GM21529 (cell line): ENCODE data around the gene EPHA2.
"Not testable (repeated sequence)": the region's sequence is repeated elsewhere in the genome, so short reads cannot be mapped to it uniquely, and the experiment has no call there.

Experiments
- ATAC-seq: cut with Tn5 transposase; IDR thresholded peaks from one replicate; pipeline ENCODE4 v1.9.1; 2021; ENCODE audit not compliant: unreplicated experiment

The EPHA2 gene

DNA sequence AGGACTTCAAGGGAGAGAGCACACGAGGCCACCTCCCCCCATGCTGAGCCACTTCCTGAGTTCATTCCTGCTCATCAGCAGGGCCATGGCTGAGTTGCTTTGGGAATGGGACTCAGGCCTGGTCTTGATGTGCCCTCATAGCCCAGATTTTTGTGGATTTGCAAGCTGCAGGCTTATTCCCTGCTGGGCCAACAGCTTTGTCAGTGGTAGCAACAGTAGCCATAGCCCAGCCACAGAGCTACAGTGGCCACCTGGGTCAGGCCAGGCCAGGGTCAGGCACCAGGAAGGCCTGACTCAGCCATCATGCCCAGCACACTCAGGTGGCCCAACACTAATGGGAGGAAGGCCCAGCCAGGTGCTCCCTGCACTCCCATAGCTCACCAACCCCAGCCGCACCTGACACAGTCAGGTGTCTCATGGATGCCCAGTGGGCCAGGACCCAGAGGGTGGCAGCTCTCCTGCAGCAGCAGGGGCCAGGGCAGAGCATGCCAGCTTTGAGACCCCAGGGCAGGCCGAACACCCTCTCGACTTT lies 33.5 kb downstream of the EPHA2 start:
- ATAC-seq = no peak

DNA sequence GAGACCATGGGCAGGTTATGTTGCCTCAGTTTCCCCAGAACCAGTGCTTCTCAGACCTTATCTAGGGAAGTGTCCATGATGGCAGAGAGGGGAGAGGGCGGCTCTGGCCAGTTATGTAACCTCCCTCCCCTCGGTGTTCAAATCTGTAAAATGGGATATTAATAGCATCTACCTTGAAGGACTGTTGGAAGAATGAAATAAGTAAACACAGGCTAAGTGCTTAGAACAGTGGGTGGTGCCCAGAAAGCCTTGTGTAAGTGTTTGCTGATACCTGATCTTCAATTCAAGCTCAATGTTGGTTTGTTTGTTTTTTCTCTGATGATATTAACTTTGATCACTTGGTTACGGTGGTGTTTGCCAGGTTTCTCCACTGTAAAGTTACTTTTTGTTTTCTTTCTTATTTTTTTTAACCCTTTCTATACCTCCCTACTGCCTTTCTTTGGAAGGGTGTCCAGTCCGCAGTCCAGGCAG lies 34.9 kb downstream of the EPHA2 start:
- no peak for ATAC-seq

DNA sequence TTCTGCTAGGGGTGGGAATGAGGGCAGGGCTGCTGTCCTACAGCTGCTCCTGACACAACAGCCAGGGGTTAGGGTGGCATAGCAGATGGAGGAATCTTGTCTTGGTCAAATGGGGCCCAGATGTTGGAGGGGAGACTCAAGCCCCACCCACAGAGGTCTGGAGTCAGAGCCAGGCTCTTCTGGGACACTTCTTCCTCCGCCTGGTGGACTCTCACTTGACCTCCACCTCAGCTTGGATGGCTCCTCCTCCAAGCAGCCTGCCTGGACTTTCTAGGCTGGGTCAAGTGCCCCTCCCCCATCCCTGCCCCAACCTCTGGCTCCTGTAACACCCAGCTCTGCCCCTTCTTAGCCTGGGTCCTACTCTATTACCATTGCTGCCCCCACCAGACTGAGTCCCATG lies 35.5 kb downstream of the EPHA2 start:
- no peak for ATAC-seq

DNA sequence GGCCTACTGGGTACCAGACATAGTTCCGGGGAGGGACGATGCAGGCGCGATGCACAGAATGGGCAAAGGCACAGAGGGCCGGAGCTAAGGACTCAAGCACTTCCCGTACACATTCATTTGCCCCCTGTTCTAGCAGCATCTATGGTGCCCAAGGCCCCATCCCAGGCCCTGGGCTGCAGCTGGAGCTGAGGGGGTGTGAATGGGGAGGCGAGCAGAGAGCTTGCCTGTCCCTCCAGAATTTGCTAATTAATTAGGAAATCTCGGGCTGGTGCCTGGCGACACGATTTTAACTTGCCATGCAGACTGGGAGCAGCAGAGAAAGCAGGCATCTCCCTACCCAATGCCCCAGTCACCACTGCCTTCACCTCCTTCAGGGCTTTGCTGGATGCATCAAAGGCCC lies 35.9 kb downstream of the EPHA2 start:
- no peak for ATAC-seq

DNA sequence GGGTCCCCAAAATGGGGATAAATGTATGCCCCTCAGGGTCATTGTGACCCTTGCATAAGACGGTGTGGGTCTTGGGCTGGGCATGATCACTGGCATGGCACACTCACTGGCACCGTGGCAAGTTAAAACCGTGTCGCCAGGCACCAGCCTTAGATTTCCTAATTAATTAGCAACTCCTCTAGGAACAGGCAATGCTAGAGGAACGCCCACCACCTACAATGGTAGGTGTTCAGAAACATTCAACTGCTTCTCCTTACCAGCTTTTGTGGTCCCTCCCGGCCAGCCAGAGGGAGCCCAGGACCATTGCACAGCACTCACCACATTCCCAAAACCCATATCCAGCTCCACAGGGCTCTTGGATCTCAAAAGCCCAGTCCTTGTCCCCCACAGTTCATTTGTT lies 36.4 kb downstream of the EPHA2 start:
- ATAC-seq = no peak

DNA sequence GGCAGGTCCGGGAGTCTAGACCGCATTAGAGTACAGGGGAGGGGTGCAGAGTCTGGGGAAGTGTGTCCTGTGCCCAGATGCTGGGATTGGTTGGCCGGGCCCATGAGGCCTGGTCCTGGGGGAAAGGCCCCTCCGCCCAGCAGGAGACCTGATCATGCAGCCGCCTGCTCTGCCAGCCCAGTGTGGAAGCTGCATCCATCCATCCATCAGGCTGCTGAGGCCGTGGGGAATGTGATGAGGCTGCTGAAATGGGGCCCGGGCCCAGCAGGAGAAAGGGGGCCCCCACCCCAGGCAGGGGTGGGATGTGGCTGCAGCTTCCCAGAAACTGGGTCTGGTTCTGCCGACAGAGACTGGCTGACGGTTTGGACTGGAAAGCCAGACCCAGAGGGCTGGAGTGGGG lies 37.2 kb downstream of the EPHA2 start:
- no peak for ATAC-seq

DNA sequence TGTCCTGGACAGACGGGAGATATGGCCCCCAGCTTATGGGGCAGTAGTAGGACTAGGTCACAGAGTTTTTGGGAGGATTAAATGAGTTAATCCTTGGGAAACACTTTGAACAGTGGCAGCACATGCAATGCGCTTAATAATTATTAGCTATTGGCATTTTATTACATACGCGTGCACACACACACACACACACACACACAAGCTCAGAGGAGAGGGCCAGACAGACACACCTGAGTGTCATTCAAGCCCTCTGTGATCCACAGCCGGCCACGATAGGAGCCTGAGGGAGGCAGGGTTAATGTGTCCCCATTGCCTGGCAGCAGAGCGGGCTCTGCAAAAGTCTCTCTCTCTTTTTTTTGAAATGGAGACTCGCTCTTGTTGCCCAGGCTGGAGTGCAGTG lies 37.9 kb downstream of the EPHA2 start:
- ATAC-seq = no peak

DNA sequence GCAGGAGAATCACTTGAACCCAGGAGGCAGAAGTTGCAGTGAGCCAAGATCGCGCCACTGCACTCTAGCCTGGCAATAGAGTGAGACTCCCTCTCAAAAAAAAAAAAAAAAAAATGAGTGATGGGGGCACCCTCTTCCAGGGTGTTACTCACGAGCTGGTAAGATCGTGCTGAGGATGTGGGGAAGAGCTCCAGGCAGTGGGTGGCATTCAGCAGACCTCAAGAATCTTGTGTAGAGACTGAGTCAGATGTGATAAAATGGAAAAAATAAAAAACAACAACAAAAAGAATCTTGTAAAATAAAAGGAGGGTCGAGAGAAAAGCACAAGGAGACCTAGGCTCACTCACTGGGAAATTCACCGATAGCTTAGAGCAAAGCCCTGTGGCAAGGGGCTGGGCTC lies 38.5 kb downstream of the EPHA2 start:
- no peak for ATAC-seq

DNA sequence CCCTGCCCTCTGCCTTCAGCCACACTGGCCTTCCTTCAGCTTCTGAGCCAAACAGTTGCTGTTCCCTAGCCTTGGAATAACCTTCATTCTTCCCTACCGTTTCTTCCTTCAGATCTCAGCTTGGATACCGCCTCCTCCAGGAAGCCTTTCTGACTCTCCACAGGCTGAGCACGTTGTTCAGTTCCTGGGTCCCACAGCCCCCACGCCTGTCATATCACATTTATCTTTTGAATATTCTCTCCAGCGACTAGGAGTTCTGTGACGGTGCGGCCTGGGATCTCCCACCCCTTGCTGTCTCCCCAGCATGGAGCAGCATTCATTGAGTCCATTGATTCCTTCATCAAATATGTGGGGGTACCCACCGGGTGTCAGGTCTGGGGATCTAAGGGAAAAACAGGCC lies 39.2 kb downstream of the EPHA2 start:
- no peak for ATAC-seq

DNA sequence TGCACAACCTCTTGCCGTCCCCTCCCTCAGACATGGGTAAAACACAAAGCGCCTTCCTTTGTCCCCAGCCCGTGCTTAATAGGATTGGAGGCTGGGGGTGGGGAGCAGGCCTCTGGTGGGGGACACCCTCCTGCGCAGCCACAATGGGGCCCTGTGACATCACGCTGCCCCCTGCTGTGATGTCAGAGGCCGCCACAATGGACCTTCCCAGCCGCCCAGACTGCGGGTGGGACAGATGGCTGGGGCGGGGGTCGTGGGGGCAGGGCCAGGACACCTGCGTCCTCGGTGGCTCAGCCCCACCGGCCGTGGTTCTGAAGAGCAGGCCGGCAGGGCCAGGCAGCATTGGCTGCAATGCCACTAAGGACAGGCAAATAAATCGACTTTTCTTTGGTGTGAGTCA lies 39.9 kb downstream of the EPHA2 start:
- ATAC-seq = no peak

DNA sequence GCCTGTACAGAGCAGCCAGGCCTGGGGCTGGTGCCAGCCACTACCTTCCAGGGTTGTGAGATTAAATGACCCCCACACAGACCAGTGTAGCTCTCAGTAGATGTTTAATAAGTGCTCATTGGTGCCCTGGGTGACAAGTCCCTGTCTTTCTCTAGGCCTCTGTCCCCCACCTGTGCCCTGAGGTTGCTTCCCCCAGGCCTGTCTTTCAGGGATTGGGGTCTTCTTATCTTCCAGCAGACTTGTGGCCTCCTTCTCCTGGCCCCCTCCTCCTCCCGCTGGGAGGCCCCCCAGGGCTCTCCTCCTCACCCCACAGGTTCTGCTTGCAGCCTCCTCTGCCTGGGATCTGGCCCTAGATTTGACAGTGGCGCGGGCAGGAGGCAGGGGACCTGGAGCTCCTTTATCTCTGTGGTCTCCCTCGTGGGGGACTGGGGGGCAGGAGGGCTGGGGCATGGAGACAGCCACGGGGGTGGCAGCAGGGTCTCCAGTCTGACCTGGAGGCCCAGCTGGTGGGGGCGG lies 40.3 kb downstream of the EPHA2 start:
- no peak for ATAC-seq

DNA sequence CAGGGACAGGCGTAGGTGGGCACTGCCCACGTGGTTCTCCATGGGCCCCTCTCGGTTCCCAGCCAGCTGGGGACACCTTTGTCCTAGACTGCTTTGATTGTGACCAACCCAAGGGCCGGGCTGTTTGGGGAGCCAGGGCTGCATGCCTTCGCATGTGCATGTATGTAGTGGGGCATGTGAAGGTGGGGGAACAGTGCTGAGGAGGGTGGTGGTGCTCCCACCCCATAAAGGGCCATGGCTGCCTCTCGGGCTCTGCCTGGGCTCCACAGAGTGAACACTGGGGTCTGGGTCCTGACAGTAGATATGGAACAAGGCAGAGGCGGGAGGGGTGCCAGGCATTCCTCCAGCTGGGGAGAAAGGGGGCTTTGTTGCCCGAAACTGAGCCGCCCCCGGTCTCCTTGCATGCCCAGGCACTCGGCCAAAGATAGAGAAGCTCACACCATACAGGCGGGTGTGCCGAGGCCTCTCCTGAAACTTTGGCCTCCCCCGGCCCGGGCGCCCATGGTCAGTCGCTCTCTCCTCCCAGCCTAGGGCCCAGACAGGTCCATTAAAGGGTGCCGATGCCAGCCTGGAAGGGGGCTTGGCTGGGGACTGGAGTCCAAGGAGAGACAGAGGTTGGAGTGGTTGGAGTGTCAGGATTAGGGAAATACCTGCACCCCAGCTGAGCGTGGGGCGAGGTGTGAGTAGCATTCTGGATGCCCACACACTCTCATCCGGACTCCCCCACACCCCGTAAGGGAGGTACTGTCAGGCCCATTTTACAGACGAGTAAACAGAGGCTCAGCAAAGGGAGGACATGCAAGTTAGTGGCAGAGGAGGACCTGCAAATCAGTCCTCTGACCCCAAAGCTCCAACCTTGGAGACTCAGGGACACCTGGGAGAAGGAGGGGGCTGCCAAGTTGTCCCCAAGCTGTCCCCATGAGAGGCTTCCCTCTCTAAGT lies 41.1 kb downstream of the EPHA2 start:
- ATAC-seq = no peak

DNA sequence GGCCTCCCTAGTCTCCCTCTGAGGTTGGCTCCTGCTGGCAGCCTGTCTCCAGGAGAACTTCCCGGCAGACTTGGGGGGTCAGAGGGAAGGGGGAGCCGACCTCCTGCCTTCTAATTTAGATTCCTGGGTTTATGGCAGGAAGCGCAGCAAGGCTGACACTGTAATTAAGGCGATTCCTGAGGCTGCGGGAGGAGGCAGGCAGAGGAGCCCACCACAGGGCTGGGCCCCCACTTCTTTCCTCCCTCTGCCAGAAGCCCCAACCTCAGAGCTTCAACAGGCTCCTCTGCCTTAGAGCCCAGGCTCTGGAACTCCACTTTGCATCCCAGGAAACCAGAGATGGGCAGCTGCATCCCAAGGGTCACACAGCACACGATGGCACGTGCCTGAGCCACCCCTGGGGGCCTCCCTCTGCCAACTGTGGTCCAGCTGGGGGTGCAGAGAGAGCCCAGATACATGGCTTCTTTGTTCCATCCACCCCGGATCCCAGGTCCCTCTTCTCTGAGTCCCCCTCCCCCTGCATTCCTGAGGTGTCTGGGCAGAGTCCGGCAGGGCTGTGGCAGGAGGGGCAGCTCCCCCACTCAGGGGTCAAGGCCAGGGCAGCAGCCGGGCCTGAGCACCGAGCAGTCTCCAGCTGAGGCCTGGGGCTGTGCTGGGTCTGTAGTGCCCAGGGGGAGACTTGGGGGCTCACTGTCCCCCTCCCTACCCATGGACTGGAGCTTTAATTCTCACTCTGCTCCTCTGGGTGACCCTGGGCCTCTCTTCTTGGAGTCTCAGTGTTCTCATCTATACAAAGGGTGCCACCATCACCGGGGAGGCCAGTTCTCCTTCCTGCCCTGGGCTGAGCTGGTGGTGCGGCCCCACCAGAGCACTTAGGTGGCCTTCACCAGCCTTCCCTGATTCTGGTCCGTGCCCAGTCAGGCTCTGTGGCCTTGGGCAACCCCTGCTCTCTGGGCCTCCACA lies 43.0 kb downstream of the EPHA2 start:
- no peak for ATAC-seq

DNA sequence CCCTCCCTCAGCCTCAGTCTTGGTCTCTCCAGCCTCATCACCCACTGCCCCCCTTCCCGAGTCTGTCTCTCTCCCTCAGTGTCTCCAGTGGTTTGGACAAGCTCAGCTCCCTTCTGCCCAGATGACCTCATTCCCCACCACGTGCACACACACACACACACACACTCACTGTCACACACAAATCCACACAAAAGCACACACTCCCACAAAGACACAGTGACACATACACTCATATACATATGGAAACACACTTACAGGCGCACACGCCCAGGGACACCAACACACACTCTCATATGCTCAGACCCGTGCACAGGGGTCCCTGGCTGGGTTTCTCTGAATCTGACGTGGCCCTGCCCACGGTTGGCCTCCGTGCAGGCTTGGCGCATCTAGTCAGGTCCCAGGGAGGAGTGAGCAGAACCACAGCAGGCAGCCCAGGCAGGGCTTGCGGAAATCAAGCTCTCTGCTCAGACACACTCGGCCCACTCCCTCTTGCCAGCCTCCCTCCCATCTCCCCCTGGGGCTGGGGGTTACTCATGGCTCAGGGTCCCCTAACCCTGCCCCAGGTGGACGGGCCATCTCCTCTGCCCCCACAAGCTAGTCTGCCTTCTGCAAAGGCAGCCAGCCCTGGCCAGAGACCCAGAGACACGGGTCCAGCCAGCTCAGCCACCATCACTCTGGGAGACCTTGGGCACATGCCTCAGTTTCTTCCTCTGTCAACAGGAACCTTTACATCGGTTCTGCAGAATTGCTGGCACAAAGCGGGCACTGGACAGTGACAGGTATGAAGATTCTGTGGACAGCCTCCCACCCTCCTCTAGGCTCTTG lies 43.9 kb downstream of the EPHA2 start:
- no peak for ATAC-seq

DNA sequence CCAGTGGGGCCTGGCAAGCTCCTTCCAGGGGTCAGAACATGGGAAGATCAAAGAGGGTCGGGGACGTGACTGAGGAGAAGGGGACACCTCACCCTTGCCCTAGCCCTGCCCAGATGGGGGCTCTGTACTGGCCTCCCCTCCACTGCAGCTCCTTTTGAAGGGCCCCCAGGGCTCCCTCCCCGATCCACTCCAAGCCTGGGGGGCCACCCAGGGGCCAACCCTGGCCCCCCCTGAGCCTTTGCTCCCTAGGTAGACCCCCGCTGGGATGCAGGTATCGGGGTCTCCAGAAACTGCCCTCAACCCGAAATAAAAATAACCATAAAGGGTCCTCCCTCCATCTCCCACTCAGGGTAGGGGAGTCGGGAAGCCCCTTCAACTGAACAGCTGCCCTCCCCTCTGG lies 45.0 kb downstream of the EPHA2 start:
- no peak for ATAC-seq

DNA sequence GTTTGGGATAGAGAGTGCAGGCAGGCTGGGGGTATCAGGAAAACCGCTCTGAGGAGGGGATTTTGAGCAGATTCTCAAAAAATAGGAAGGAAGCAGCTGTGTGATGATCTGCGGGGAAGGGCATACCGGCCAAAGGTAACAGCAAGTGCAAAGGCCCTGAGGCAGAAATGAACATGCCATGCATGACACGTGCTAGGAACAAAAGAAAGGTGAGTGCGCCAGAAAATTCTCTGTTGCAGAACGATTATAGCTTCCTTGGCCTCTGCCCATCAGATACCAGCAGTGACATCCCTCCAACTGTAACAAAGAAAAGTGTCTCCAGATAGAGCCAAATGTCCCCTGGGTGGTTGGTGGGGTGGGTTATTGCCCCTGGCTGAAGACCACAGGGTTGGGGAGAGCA lies 45.4 kb downstream of the EPHA2 start:
- no peak for ATAC-seq

DNA sequence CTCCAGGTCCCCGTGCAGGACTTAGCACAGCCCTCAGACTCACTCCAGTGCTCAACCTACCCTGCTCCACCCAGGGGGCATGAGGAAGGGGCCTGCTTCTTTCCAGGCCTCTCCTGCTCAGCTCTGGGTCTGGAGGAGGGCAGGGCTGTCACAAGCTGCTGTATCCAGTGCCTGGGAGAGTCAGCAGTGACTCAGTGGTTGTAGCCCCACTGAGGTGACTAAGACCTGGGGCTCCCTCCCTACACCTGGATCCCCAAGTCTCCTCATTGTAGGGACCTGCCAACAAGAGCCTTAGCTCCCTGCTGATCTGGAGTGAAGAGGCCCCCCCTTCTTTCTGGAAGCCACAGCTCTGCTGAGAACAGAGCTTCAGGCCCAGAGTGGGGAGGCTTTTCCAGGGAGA lies 46.3 kb downstream of the EPHA2 start:
- no peak for ATAC-seq

DNA sequence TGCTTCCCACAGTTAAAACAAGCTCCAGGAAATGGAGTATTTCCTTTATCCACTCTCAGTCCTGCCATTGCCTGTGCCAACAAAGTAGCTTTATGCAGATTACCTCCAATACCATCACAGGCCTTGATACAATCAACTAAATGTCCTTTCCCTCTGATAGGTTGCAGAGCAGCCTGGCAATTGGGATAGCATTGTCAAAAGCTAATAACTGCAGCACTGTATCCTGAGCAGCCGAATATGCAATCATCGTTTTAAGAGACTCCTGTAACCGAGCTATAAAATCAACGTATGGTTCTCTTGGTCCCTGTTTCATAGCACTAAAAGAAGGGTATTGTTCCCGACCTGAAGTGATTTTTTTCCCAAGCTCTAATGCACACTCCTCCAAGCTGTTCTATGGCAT lies 48.8 kb downstream of the EPHA2 start:
- not testable (repeated sequence) for ATAC-seq

DNA sequence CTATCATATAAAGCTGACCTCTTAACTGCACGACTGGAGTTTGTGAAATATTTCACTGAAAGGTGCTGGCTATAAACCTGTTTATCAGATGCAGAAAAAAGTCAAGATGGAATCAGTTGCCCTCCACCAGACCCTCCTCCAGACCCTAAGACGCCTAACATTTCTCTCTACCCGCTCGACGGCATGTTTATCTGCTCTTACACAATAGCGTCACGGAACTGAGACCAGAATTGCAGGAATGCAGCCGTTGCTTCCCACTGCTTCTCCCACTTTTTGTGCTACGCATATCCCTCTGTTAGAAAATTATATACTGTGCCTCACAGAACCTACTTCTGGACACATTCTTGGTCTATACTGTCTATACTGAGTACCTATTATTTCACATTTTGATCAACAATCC lies 54.2 kb downstream of the EPHA2 start:
- no peak for ATAC-seq

DNA sequence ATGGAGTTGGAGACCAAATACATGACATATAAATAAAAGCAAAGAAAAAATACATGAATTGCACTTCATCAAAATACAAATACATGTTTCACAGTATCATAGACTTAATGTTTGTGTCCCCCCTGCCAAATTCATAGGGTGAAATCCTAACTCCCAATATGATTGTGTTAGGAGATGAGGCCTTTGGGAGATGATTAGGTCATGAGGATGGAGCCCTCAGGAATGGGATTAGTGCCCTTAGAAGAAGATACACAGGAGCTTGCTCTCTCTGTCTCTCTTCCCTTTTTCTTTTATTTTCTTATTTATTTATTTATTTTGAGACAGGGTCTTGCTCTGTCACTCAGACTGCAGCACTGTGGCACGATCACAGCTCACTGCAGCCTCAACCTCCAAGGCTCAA lies 56.5 kb downstream of the EPHA2 start:
- no peak for ATAC-seq
